GM13976 (cell line): ENCODE results near the gene IFNG-AS1.

Experiments
- DNase-seq: peaks from one replicate; pipeline ENCODE4 v3.0.0; 2012; ENCODE audit warnings: low spot score
- in situ Hi-C: fragments of 300-500 bp; cut with MboI; formaldehyde crosslinking; loops from one replicate; pipeline ENCODE4 v1.12.0; 2022; ENCODE audit warnings: low sequenced_read_pairs, mixed read lengths, inconsistent platforms; ENCODE audit not compliant: unreplicated experiment
- TF ChIP-seq, protein P1 (sequence below): IDR thresholded peaks from 2 replicates; pipeline ENCODE4 v1.5.1; 2012; ENCODE audit warnings: borderline replicate concordance, mild to moderate bottlenecking; ENCODE audit not compliant: insufficient read depth; ENCODE audit errors: extremely low read depth, missing control alignments, control extremely low read depth

IFNG-AS1 gene

DNA sequence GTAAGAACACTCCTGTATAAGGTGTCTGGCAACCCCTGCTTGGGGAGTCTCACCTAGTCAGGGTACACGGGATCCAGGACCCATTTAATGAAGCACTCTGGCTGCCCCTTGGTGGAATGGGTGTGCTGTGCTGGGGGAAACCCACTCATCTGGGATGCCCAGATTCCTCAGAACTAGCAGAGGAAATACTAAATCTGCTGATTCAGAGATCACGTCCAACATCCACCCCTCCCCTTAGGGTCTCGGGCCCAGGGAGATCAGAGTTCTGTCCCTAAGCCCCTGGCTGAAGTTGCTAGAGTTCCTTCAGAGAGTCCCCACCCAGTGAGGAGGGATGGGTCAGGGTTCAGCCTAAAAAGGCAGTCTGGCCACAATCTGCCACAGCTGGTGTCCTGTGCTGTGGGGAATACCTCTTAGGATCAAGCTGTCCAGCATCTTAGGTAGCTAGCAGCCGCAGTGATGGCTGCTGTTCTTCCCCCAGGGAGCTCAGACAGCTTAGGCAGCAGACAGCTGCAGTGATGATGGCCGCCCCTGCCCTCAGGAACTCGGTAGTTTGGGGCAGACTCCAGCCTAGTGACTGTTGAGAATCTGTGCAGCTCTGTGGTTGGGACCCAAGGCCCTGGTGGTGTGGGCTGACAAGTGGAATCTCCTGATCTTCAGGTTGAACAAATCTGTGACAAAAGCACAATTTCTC lies 74.8 kb downstream of the IFNG-AS1 start:
- in situ Hi-C loops, result no loop called here
- DNase-seq, result no peak
- TF ChIP-seq, protein P1, sequence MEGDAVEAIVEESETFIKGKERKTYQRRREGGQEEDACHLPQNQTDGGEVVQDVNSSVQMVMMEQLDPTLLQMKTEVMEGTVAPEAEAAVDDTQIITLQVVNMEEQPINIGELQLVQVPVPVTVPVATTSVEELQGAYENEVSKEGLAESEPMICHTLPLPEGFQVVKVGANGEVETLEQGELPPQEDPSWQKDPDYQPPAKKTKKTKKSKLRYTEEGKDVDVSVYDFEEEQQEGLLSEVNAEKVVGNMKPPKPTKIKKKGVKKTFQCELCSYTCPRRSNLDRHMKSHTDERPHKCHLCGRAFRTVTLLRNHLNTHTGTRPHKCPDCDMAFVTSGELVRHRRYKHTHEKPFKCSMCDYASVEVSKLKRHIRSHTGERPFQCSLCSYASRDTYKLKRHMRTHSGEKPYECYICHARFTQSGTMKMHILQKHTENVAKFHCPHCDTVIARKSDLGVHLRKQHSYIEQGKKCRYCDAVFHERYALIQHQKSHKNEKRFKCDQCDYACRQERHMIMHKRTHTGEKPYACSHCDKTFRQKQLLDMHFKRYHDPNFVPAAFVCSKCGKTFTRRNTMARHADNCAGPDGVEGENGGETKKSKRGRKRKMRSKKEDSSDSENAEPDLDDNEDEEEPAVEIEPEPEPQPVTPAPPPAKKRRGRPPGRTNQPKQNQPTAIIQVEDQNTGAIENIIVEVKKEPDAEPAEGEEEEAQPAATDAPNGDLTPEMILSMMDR, result no peak

DNA sequence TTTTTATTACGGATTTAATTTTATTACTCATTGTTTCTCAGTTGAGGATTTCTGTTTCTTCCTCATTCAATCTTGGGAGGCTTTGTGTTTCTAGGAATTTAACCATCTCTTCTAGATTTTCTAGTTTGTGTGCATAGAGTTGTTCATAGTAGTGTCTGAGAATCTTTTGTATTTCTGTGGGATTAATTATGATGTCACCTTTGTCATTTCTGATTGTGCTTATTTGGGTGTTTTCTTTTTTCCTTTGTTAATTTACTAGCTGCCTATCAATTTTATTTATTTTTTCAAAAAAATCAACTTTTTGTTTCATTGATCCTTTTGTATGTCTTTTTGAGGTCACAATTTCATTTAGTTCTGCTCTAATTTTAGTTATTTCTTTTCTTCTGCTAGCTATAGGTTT lies 75.9 kb downstream of the IFNG-AS1 start:
- no peak for DNase-seq
- TF ChIP-seq, protein P1, result no peak
- in situ Hi-C loops, result no loop called here

DNA sequence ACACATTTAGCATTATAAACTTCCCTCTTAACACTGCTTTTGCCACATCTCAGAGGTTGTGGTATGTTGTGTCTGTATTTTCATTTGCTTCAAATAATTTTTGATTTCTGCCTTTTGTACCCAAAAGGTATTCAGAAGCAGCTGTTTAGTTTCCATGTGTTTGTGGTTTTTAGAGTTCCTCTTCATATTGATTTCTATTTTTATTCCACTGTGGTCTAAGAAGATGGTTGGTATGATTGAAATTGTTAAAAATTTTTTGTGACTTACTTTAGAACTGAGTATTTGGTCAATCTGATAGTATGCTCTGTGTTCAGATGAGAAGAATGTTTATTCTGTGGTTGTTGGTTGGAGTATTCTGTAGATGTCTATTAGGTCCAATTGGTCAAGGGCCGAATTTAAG lies 76.4 kb downstream of the IFNG-AS1 start:
- DNase-seq, result no peak
- TF ChIP-seq, protein P1, result no peak
- in situ Hi-C loops, result no loop called here

DNA sequence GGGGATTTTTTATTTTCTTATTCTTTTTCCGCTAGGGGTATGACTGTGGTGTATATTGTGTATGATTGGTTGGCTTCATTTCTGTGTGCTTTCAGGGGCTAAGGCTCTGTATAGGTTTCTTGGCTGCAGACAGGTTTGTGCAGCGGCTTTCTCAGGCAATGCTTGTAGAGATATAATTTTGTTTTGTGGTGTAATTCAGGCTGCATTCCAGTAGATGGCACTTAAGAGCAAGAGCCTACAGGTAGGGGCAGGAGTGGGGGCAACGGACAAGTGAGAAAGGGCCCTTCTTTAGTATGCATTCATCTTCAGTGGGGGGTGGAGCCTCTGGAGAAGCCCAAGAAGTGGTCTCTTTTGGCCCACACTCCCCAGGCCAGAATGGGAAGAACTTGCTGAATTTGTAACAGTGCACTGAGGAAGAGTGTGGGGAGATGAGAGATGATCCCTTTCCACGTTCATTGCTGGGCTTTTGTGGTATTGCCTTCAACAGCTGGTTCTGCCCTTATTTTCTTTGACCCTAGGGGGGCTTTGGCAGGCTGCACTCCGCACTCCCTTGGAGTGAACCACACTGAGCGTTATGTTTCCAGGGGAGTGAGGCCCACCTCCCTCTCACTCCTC lies 78.6 kb downstream of the IFNG-AS1 start:
- TF ChIP-seq, protein P1, result no peak
- in situ Hi-C loops, result no loop called here
- no peak for DNase-seq

DNA sequence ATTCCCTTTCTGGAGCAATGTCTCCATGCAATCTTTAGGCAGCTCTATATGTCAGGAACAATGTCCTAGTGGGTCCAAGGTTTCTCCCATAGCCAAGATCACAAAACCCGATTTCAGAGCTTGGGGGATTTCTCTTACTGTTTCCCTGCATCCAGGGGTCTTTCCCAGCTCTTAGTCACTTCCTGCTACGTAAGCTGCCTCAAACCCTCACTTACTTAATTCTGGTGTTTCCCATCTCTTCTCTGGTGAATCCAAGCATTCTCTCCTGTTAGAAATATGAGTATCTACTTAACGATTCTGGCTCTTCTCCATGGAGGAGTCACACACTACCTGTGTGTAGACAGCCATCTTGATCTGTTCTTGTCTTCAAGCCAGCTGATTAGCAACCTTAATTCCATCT lies 80.0 kb downstream of the IFNG-AS1 start:
- in situ Hi-C loops, result no loop called here
- TF ChIP-seq, protein P1, result no peak
- DNase-seq, result no peak
